ENCODE data around the gene WDR6. TPM values are rescaled to one million over a fixed set of nuclear protein-coding genes. Genes with fewer than 3 reads are reported as not detected.

WDR6 gene
- total and polyA plus RNA-seq, 10 of the 15 experiments (the other 5 are each of a cell fraction or from before 2014, with no cell fraction given): 21.3 to 169 (median 107) TPM

- in situ Hi-C loops (cut with MboI): no loop called here
- Histone ChIP-seq H3K9me3 (replicated peaks; ENCODE audit: control insufficient read depth, insufficient read depth, low read length) (no peaks in the 10 kb centered on the region), H3K27ac (ENCODE audit: control insufficient read depth, insufficient read depth) (no peak overlapping the region), H3K4me3 (no peak overlapping the region), H3K27me3 (replicated peaks in 1 of 2; ENCODE audit: control insufficient read depth in 2 of 2, insufficient read depth in 2 of 2, low read length in 1 of 2) (no peaks in the 10 kb centered on the region), H4K20me1 (ENCODE audit: control insufficient read depth, insufficient read depth) (0 out of 2 replicates have a peak, but pooled peaks cover 3% of the 10 kb centered on the region), H3K36me3 (ENCODE audit: control insufficient read depth in 2 of 2, insufficient read depth in 2 of 2, low read length in 1 of 2) (peaks cover 24 to 30% of the 10 kb centered on the region in 2 experiments), H2AFZ (ENCODE audit: control insufficient read depth, low read depth, low read length) (no peak overlapping the region), H3K4me2 (ENCODE audit: control insufficient read depth, insufficient read depth) (no peak overlapping the region), H3K79me2 (ENCODE audit: control insufficient read depth, insufficient read depth, low read length) (peaks cover 16% of the 10 kb centered on the region), H3K4me1 (ENCODE audit: control insufficient read depth, insufficient read depth, low read length) (peaks cover 5% of the 10 kb centered on the region; the same call in 1 of the 2 replicates), H3K9ac (ENCODE audit: control insufficient read depth, insufficient read depth, low read length) (no peak overlapping the region)
- RAD21 ChIA-PET (ENCODE audit: unreplicated experiment): no interaction called here
- intact Hi-C loops (cut with micrococcal nuclease; ENCODE audit: unreplicated experiment): loop anchor here (2.0 kb wide), 1 partner anchor 26 kb away; no protein-coding TSS in a partner anchor
- no peak for FAIRE-seq
- CTCF ChIA-PET: interaction anchor here (1.6 to 3.3 kb wide), 2 partner anchors 19 to 26 kb away, joined by 6 to 21 read pairs; partner anchors contain the start of gene P4HTM
- 96% methylated on average over 8 of the region's 8 CpGs for WGBS (ENCODE audit: insufficient coverage, insufficient replicate concordance, low lambda C conversion rate, missing lambda C conversion rate)
- BruUV-seq (replicated peaks): no TSS peak
- TF ChIP-seq STAT1 (conservative IDR thresholded peaks at IDR 0.05) (no peak), TAF1 (IDR thresholded peaks at IDR 0.05; ENCODE audit: borderline replicate concordance, low read depth, low read length) (no peak), CREM (IDR thresholded peaks at IDR 0.05; ENCODE audit: low read depth) (no peak), MYC (IDR thresholded peaks at IDR 0.05; ENCODE audit: insufficient read depth, insufficient read length, insufficient replicate concordance, low read length, severe bottlenecking) (no peak), NKRF (conservative IDR thresholded peaks at IDR 0.05) (no peak), SMAD1 (IDR thresholded peaks at IDR 0.05; ENCODE audit: low read depth, partially characterized antibody) (no peak), STAT3 (IDR thresholded peaks at IDR 0.05; ENCODE audit: low read depth, low read length) (no peak)
- POLR2A ChIA-PET: interaction anchor here (1.0 kb wide), 1 partner anchor 27 kb away, joined by 3 read pairs; no protein-coding TSS in a partner anchor
- SMC1A ChIA-PET (ENCODE audit: uncharacterized antibody, unreplicated experiment): interaction anchor here (1.0 kb wide), 1 partner anchor 27 kb away, joined by 3 read pairs; no protein-coding TSS in a partner anchor
- no peak for DNase-seq (ENCODE audit: low read depth, low spot score)
- ATAC-seq: no peak
Observed at GRCh38 chr3:49015072-49015471, 7.9 kb downstream of the WDR6 start.
